Small intestine (tissue), 7 donors: Measurements from ENCODE around the gene FNDC1. TPM values are rescaled to one million over a fixed set of nuclear protein-coding genes. Genes with fewer than 3 reads are reported as not detected.
A peak's percentile ranks its signal among the peaks of the same experiment; 100 is the strongest.

Experiments
- DNase-seq, 2 donors: peaks; one replicate each; pipeline versions ENCODE4 v3.0.0 to v3.0.0-alpha.2; 2013
- FAIRE-seq: peaks from 2 replicates; lab custom pipeline; 2012; peaks lifted over from hg19 to GRCh38; lab: Jason Lieb, UNC
- H3K27ac ChIP-seq, 3 donors: one replicate each; pipeline ENCODE4 v1.5.1; 2013; ENCODE audit warnings: low read length in 2 of 3, mild to moderate bottlenecking in 2 of 3, control low read depth in 1 of 3, inconsistent platforms in 1 of 3, low read depth in 1 of 3, moderate library complexity in 1 of 3
- H3K27me3 ChIP-seq, 3 donors: one replicate each; pipeline ENCODE4 v1.6.1; 2013; ENCODE audit warnings: low read length in 3 of 3, inconsistent platforms in 1 of 3; ENCODE audit not compliant: control insufficient read depth in 3 of 3, insufficient read depth in 3 of 3
- H3K36me3 ChIP-seq, 3 donors: one replicate each; pipeline ENCODE4 v1.6.1; 2013; ENCODE audit warnings: low read length in 3 of 3, inconsistent platforms in 1 of 3, low read depth in 1 of 3, mild to moderate bottlenecking in 1 of 3, moderate library complexity in 1 of 3; ENCODE audit not compliant: control insufficient read depth in 3 of 3, insufficient read depth in 2 of 3
- H3K4me1 ChIP-seq, 3 donors: one replicate each; pipeline ENCODE4 v1.6.1; 2013; ENCODE audit warnings: low read length in 2 of 3, inconsistent platforms in 1 of 3, low read depth in 1 of 3, mild to moderate bottlenecking in 1 of 3, moderate library complexity in 1 of 3; ENCODE audit not compliant: control insufficient read depth in 3 of 3, insufficient read depth in 2 of 3
- H3K4me3 ChIP-seq, 3 donors: one replicate each; pipeline ENCODE4 v1.5.1; 2013; ENCODE audit warnings: low read length in 3 of 3, control low read depth in 1 of 3, inconsistent platforms in 1 of 3, low read depth in 1 of 3, mild to moderate bottlenecking in 1 of 3, moderate library complexity in 1 of 3
- H3K9me3 ChIP-seq, 2 donors: one replicate each; pipeline ENCODE4 v1.6.1; 2013; ENCODE audit warnings: low read depth in 1 of 2, low read length in 1 of 2; ENCODE audit not compliant: control insufficient read depth in 2 of 2, insufficient read depth in 1 of 2
- WGBS, 3 donors: extraction: QIAGEN DNeasy Blood & Tissue Kit; methylation state at CpG; one replicate each; pipeline ENCODE4 v1.1.7; 2013; 5-methylcytosine and 5-hydroxymethylcytosine counted together
- polyA plus RNA-seq, 4 donors: library from polyadenylated mRNA; stranded (reverse) in 3 of 4; unstranded in 1 of 4; fragments of 200-250 nt in 3 of 4; fragments of 120-200 nt in 1 of 4; gene quantifications; one replicate each; pipeline versions ENCODE4 v1.2.1 to v1.2.3, GENCODE V29; 2013
- donor health status: healthy with polysubstance abuse.
- donor health status: control.
- donor health status: control.
- donor health status: Bipolar disorder and iron deficiency.
- donor health status: healthy.

Gene FNDC1
- polyA plus RNA-seq, 4 donors: 0.27 to 30.6 (median 0.28) TPM; not detected in 1

DNA sequence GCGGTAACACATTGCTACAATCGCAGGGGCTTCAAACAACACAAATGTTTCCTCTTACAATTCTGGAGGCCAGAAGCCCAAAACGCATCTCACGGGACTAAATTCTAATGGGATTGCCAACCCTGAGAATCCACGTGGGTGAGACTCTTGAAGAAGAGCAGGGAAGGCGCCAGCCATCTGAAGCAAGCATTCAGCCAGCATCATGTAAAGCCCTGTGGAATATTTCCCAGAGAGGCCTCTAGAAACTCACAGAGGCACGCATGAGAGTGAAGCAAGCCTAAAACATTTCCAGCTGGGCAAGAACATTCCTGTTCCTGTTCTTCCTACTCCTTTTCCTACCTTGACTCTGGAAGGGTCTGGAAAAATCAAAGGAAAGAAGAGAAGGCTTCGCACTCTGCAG, 19.6 kb upstream of the FNDC1 start:
- no peaks in the 10 kb centered on the region for H3K9me3 ChIP-seq
- H3K4me3 ChIP-seq: no peak overlapping the region
- 77 to 92% (median 88%) methylated on average over 8 of the region's 8 CpGs for WGBS, 3 donors
- H3K4me1 ChIP-seq: no peaks in the 10 kb centered on the region
- no peak overlapping the region for H3K27ac ChIP-seq
- no peaks in the 10 kb centered on the region for H3K36me3 ChIP-seq
- DNase-seq (no peak), FAIRE-seq (no peak)
- peaks cover 0 to 3% (median 0%) of the 10 kb centered on the region in 3 donors for H3K27me3 ChIP-seq

DNA sequence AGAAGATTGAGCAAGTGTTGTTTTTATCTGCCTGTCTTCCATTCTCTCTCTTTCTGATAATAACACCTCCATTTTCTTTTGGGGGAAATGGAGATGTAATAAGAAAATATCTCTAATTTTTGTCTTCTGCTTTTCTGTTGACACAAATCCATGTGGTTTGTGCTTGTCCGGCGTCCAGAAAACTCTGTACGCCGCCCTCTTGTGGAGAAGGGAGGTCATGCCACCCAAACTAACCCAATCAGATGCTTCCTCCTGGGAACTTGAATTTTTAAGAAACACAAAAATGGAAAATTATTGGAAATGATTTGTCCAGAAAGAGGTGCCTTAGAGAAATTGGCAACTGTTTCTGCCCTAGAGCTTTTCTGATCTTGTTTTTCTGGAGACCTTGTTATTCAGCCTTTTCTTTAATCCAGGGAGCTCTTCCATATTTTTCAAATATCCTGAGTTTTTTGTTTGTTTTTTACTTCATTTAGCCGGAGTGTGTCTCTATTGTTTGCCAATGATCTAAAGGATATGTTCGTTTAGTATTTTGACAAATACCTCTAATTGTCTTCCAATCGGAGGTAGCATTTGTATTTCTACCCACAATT, 17.8 kb upstream of the FNDC1 start:
- peaks cover 0 to 3% (median 0%) of the 10 kb centered on the region in 3 donors for H3K27me3 ChIP-seq
- peaks cover 0 to 4% of the 10 kb centered on the region in 2 donors for H3K9me3 ChIP-seq
- peak; percentile 36 to 47 for DNase-seq
- 22 to 24% (median 23%) methylated on average over 7 of the region's 7 CpGs for WGBS, 3 donors
- no peak for FAIRE-seq
- H3K4me3 ChIP-seq: no peak overlapping the region
- no peak overlapping the region for H3K27ac ChIP-seq
- H3K36me3 ChIP-seq: no peaks in the 10 kb centered on the region
- H3K4me1 ChIP-seq: no peaks in the 10 kb centered on the region

DNA sequence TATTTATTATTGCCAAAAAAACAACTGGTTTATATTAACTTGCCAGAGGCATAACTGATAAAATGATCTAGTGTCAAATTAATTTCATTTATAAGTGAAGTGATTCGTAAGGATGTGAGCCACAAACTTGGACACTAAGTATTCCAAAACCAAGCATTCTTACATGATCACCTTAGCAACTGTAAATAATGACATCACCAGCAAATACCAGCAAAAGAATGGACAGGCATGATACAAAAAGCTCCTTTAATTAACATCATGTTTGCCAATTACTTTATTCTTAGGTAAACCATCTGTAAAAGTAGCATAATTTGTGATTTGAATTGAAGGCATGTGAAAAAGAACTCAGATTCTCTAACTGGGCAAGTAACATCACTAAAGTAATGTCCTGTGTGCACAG, 17.2 kb upstream of the FNDC1 start:
- WGBS, 3 donors: 54 to 68% (median 57%) methylated on average over 1 of the region's 1 CpG
- Histone ChIP-seq H3K27ac (no peak overlapping the region), H3K4me1 (no peaks in the 10 kb centered on the region), H3K27me3 (peaks cover 0 to 3% (median 0%) of the 10 kb centered on the region in 3 donors), H3K4me3 (no peak overlapping the region), H3K9me3 (peaks cover 2 to 9% of the 10 kb centered on the region in 2 donors), H3K36me3 (no peaks in the 10 kb centered on the region)
- DNase-seq: no peak
- no peak for FAIRE-seq

- H3K36me3 ChIP-seq: no peaks in the 10 kb centered on the region
- no peaks in the 10 kb centered on the region for H3K4me1 ChIP-seq
- peaks cover 2 to 9% of the 10 kb centered on the region in 2 donors for H3K9me3 ChIP-seq
- FAIRE-seq (no peak), DNase-seq (no peak)
- H3K27ac ChIP-seq: no peak overlapping the region
- H3K27me3 ChIP-seq: peaks cover 0 to 3% (median 0%) of the 10 kb centered on the region in 3 donors
- 26 to 53% (median 43%) methylated on average over 2 of the region's 2 CpGs for WGBS, 3 donors
- no peak overlapping the region for H3K4me3 ChIP-seq
Observed at GRCh38 chr6:159152782-159153181, 16.4 kb upstream of the FNDC1 start.

DNA sequence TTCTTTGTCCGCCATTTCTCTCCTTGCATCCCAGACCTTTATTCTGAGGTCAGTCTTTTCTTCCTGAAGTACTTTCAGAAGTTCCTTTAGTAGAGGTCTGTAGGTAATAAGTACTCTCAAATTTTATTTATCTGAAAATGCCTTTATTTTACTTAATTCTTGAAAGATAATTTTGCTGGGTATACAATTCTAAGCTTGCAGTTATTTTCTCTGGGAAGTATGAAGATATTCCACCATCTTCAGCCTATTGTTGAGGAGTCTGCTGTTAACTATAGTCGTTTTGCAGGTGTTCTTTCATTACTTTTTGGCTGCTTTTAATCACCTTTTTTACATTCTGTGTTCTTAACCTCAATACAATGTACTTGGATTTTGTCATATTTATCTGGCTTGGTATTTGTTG, 13.5 kb upstream of the FNDC1 start:
- WGBS, 3 donors: 40 to 65% (median 57%) methylated on average over 2 of the region's 2 CpGs
- H3K4me1 ChIP-seq: no peaks in the 10 kb centered on the region
- H3K9me3 ChIP-seq: peaks cover 2 to 9% of the 10 kb centered on the region in 2 donors
- H3K4me3 ChIP-seq: no peak overlapping the region
- no peaks in the 10 kb centered on the region for H3K36me3 ChIP-seq
- H3K27ac ChIP-seq: no peak overlapping the region
- H3K27me3 ChIP-seq: peaks cover 0 to 3% (median 0%) of the 10 kb centered on the region in 3 donors
- DNase-seq (no peak), FAIRE-seq (no peak)

DNA sequence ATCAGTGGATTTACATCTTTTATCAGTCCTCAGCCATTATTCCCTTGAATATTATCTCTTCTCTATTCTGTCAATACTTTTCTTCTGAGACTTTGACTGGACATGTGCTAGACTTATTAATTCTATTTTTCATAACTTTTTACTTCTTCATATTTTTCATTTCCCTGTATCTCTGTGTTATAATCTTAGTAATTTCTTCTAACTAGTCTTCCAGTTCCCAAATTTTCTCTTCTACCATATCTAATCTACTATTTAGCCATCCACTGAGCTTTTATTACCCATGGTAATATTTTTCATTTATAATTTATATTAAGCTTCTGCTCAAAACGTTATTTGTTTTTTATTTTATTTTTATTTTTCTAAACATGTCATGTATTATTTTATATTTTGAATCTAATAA, 13.1 kb upstream of the FNDC1 start:
- FAIRE-seq (peak; percentile 5), DNase-seq (no peak)
- Histone ChIP-seq H3K4me1 (no peaks in the 10 kb centered on the region), H3K27me3 (no peaks in the 10 kb centered on the region), H3K9me3 (peaks cover 2 to 9% of the 10 kb centered on the region in 2 donors), H3K27ac (no peak overlapping the region), H3K4me3 (no peak overlapping the region), H3K36me3 (no peaks in the 10 kb centered on the region)
- WGBS, 3 donors: 18 to 50% (median 20%) methylated on average over 1 of the region's 1 CpG

DNA sequence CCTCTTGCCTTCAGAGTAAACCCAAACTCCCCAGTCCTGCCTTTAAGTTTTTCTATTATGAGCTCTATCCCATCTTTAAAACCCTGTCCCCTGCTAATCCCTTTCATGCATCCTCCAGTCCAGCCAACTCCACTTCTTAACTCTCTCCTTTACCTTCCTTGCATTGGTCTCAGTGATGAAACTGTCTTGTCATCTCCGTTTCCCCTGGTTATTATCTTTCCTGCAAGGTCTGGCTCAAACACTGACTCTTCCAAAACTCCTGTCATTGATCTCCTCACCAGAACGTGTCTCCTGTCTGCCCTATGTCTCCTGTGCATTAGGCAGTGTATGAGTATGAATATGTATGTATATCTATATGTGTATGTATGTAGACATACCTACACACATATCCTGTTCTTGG, 11.8 kb upstream of the FNDC1 start:
- peaks cover 2 to 9% of the 10 kb centered on the region in 2 donors for H3K9me3 ChIP-seq
- H3K4me1 ChIP-seq: no peaks in the 10 kb centered on the region
- H3K27ac ChIP-seq: no peak overlapping the region
- no peak overlapping the region for H3K4me3 ChIP-seq
- H3K36me3 ChIP-seq: no peaks in the 10 kb centered on the region
- WGBS, 3 donors: 41 to 55% (median 43%) methylated on average over 2 of the region's 2 CpGs
- FAIRE-seq (no peak), DNase-seq (no peak)
- H3K27me3 ChIP-seq: no peaks in the 10 kb centered on the region

DNA sequence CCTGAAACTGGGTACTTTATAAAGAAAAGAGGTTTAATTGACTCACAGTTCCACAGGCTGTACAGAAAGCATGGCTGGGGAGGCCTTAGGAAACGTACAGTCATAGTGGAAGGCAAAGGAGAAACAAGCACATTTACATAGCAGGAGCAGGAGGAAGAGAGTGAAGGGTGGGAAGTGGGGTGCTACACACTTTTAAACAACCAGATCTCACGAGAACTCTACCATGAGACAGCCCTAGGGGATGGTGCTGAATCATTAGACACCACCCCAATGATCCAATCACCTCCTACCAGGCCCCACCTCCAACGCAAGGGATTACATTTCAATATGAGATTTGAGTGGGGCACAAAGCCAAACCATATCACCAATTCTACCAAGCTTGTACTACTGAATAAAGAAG, 7.4 kb upstream of the FNDC1 start:
- Histone ChIP-seq H3K4me3 (no peak overlapping the region), H3K4me1 (no peaks in the 10 kb centered on the region), H3K9me3 (peaks cover 0 to under 1% of the 10 kb centered on the region in 2 donors), H3K27me3 (peaks cover 3 to 18% (median 4%) of the 10 kb centered on the region in 3 donors), H3K36me3 (no peaks in the 10 kb centered on the region), H3K27ac (no peak overlapping the region)
- 39 to 54% (median 52%) methylated on average over 3 of the region's 3 CpGs for WGBS, 3 donors
- FAIRE-seq (no peak), DNase-seq (no peak)

DNA sequence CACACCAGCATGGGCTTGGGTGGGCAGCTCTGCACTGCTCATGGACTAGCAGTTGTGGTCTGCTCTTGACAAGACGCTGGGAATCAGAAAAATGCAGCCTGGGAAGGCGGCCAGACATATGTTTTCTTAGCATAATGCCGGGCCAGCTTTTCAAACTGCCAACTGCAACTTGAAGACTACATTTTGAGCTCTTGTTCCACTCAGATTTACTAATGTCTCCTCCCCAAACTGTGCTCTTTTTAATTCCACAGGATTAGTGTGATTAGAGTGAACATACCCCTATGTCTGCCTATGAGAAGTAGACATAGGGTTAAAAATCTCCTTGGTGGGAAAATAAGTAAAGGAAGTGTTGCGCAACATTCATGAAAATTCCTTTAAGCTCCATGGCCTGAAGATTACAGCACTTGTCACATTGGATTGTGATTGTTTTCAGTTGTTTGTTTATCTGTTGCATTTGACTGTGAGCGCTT, 5.3 kb upstream of the FNDC1 start:
- no peak for FAIRE-seq
- DNase-seq: peak in 1 of 2 donors; percentile 20
- no peak overlapping the region for H3K27ac ChIP-seq
- peaks cover 4 to 39% (median 9%) of the 10 kb centered on the region in 3 donors for H3K27me3 ChIP-seq
- H3K9me3 ChIP-seq: no peaks in the 10 kb centered on the region
- 59 to 79% (median 70%) methylated on average over 5 of the region's 5 CpGs for WGBS, 3 donors
- no peak overlapping the region for H3K4me3 ChIP-seq
- H3K4me1 ChIP-seq: no peaks in the 10 kb centered on the region
- H3K36me3 ChIP-seq: no peaks in the 10 kb centered on the region
